Measurements from ENCODE around the gene SZT2. TPM values are rescaled to one million over a fixed set of nuclear protein-coding genes. Genes with fewer than 3 reads are reported as not detected.
"Not testable (repeated sequence)": the region's sequence is repeated elsewhere in the genome, so short reads cannot be mapped to it uniquely, and the experiment has no call there.

SZT2 gene
- total and polyA plus RNA-seq, 12 donors, result 8.6 to 44.0 (median 26.0) TPM

DNA sequence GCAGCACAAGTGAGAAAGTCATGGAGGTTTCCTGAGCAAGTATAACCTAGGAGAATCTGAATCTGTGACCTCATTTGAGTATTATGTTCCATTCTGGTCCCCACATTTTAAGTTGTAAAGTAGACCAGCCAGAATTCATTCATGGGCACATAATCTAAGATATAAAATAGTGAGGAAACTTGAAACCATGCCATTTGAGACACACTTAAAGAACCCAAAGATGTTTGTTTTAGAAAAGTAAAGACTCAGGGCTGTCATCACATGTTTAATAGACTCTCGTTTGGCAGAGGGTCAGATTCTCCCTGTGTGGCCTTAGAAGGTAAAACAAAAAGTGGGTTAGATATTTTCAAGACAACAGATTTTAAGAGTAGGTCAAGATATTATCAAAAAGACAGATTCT lies 6.4 kb downstream of the SZT2 start:
- intact Hi-C loops (cut with DNase I), result no loop called here
- WGBS, 2 donors, result 75 to 78% methylated on average over 1 of the region's 1 CpG
- ATAC-seq (no peak), DNase-seq (no peak)
- Histone ChIP-seq H3K27me3 (no peaks in the 10 kb centered on the region), H3K27ac (no peak overlapping the region), H3K36me3 (peaks cover 0 to 55% (median 3%) of the 10 kb centered on the region in 9 donors), H3K9me3 (no peaks in the 10 kb centered on the region), H3K4me1 (peaks cover 0 to 9% (median 4%) of the 10 kb centered on the region in 9 donors), H3K4me3 (no peak overlapping the region)
- TF ChIP-seq, protein P1, sequence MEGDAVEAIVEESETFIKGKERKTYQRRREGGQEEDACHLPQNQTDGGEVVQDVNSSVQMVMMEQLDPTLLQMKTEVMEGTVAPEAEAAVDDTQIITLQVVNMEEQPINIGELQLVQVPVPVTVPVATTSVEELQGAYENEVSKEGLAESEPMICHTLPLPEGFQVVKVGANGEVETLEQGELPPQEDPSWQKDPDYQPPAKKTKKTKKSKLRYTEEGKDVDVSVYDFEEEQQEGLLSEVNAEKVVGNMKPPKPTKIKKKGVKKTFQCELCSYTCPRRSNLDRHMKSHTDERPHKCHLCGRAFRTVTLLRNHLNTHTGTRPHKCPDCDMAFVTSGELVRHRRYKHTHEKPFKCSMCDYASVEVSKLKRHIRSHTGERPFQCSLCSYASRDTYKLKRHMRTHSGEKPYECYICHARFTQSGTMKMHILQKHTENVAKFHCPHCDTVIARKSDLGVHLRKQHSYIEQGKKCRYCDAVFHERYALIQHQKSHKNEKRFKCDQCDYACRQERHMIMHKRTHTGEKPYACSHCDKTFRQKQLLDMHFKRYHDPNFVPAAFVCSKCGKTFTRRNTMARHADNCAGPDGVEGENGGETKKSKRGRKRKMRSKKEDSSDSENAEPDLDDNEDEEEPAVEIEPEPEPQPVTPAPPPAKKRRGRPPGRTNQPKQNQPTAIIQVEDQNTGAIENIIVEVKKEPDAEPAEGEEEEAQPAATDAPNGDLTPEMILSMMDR (IDR thresholded peaks at IDR 0.05), result no peak

DNA sequence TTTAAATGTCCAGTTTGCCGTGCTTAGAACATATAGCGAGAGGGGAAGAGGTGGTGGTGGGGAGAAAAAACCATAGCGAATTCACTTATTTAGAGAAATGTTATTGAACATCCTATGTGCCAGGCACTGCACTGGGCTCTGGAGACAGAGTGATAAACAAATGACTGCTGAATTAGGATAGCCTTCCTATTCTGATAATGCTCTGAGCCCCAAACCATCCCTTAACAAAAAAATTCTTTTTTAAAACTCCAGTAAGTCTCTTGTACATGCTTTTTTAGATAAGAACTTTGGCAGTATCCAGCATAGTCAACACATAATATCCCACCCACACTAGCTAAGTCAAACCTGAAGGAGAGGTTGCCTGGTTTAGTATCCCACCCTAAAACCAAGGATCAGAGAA lies 8.5 kb downstream of the SZT2 start:
- DNase-seq (no peak), ATAC-seq (no peak)
- intact Hi-C loops (cut with DNase I), result no loop called here
- Histone ChIP-seq H3K27ac (no peak overlapping the region), H3K4me1 (no peaks in the 10 kb centered on the region), H3K27me3 (no peaks in the 10 kb centered on the region), H3K9me3 (no peaks in the 10 kb centered on the region), H3K4me3 (no peak overlapping the region), H3K36me3 (peaks cover 0 to 68% (median 3%) of the 10 kb centered on the region in 9 donors)
- WGBS, 2 donors, result 96 to 97% methylated on average over 3 of the region's 3 CpGs
- TF ChIP-seq, protein P1 (IDR thresholded peaks at IDR 0.05), result no peak

DNA sequence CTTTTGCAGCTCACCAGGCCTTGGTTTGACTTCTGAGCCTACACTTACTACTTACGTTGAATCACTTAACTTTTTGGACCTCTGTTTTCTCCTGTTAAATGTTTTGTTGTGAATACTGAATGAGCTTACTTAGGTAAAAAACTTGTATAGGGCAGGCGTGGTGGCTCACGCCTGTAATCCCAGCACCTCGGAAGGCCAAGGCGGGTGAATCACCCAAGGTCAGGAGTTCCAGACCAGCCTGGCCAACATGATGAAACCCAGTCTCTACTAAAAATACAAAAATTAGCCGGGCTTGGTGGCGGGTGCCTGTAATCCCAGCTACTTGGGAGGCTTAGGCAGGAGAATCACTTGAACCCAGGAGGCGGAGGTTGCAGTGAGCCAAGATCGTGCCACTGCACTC lies 10.7 kb downstream of the SZT2 start:
- DNase-seq; H3K4me1 ChIP-seq; H3K4me3 ChIP-seq; H3K27ac ChIP-seq; H3K9me3 ChIP-seq; intact Hi-C loops (cut with DNase I); H3K27me3 ChIP-seq; ATAC-seq: not testable (repeated sequence)
- H3K36me3 ChIP-seq, result peaks cover 0 to 68% (median 17%) of the 10 kb centered on the region in 9 donors
- WGBS, 2 donors, result 95 to 97% methylated on average over 9 of the region's 9 CpGs

DNA sequence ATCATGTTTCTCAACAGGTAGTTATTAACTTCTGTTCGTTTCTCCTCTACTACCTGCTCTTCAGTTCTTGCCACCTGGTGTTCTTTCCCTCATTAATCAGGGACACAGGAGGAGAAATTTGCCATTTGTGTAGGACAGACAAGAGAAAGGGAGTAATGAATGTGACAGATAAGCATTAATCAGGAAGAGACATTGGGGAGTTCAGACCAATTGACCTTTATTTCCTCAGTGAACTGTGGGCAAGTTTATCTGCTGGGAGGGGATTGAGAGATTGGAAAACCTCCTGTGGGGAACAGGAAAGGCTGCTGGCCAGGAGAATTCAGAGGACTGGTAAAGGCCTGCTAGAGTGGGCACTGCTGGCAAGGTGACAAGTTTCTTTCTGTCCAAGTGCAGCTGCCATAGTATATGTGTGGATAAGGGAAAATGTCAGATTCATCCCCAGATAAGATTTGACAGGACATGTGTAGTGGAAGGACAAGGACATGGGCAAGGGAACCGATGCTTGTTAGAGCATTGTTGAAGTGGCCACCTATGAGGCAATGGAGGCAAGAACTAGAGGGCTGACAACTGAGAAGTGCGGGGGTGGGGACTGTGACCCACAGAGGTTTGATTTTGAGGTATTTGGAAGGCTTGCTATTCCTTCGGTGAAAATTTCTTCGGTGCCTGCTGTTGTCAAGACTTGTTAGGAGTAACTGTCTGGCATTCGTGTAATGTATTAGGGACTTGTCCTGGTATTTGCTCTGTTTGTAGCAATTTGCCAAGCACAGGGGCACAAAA lies 12.6 kb downstream of the SZT2 start:
- Histone ChIP-seq H3K27ac (no peak overlapping the region), H3K9me3 (no peaks in the 10 kb centered on the region), H3K27me3 (no peaks in the 10 kb centered on the region), H3K36me3 (peaks cover 0 to 69% (median 35%) of the 10 kb centered on the region in 9 donors), H3K4me3 (no peak overlapping the region), H3K4me1 (peaks cover 0 to 7% (median 0%) of the 10 kb centered on the region in 9 donors)
- WGBS, 2 donors, result 88 to 89% methylated on average over 6 of the region's 6 CpGs
- TF ChIP-seq, protein P1 (IDR thresholded peaks at IDR 0.05), result no peak
- no peak for DNase-seq
- intact Hi-C loops (cut with DNase I), result no loop called here
- no peak for ATAC-seq

DNA sequence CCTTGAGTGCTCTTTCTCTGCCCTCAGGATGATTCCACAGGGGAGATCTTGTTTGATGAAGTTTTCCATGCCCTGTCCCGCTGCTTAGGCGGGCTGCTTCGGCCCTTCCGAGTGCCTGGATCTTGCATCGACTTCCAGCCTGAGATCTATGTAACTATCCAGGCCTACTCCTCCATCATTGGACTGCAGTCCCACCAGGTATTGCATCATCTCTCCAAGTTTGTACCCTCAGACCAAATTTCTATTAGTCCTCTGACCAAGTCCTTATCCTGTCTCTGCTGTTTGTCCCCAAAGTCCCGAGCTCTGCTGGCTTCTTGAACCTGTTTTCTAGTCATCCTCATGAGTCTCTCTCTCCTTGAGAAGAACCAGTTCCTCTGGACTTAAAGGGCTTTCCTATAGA lies 14.7 kb downstream of the SZT2 start:
- TF ChIP-seq, protein P1 (IDR thresholded peaks at IDR 0.05), result no peak
- H3K36me3 ChIP-seq, result peaks cover 0 to 86% (median 37%) of the 10 kb centered on the region in 9 donors
- peaks cover 0 to 7% (median 0%) of the 10 kb centered on the region in 9 donors for H3K4me1 ChIP-seq
- H3K27me3 ChIP-seq, result no peaks in the 10 kb centered on the region
- no peak overlapping the region for H3K27ac ChIP-seq
- no peaks in the 10 kb centered on the region for H3K9me3 ChIP-seq
- WGBS, 2 donors, result 96 to 97% methylated on average over 6 of the region's 6 CpGs
- intact Hi-C loops (cut with DNase I), result no loop called here
- ATAC-seq (no peak), DNase-seq (no peak)
- H3K4me3 ChIP-seq, result no peak overlapping the region

Measured in heart right ventricle (tissue), 16 donors.